Neural progenitor cell (in vitro differentiated cells): ENCODE measurements around the gene DDX27. TPM values are rescaled to one million over a fixed set of nuclear protein-coding genes. Genes with fewer than 3 reads are reported as not detected.

ENCODE experiments used
- DNase-seq: peaks from one replicate; pipeline ENCODE4 v3.0.0-alpha.2; 2016; ENCODE audit warnings: low spot score
- H2AFZ ChIP-seq: fragments of 200-600 bp; sonication (generic); replicated peaks from 2 replicates; pipeline ENCODE4 v1.6.1; 2016; ENCODE audit warnings: antibody characterized with exemption
- H3F3A ChIP-seq: fragments of 200-600 bp; sonication (generic); 2 replicates; pipeline ENCODE4 v1.6.1; 2016; ENCODE audit warnings: antibody characterized with exemption, low read depth
- H3K27ac ChIP-seq: fragments of 200-600 bp; sonication (generic); 2 replicates; pipeline ENCODE4 v1.5.1; 2016; ENCODE audit warnings: mild to moderate bottlenecking
- H3K27me3 ChIP-seq: fragments of 200-600 bp; sonication (generic); 2 replicates; pipeline ENCODE4 v1.6.1; 2016; ENCODE audit warnings: mild to moderate bottlenecking, moderate library complexity
- H3K36me3 ChIP-seq: fragments of 200-600 bp; sonication (generic); 2 replicates; pipeline ENCODE4 v1.5.1; 2016
- H3K4me1 ChIP-seq: fragments of 200-600 bp; sonication (generic); 2 replicates; pipeline ENCODE4 v1.6.1; 2016; ENCODE audit warnings: mixed run types
- H3K4me2 ChIP-seq: fragments of 200-600 bp; sonication (generic); 2 replicates; pipeline ENCODE4 v1.6.1; 2016
- H3K4me3 ChIP-seq: fragments of 200-600 bp; sonication (generic); 2 replicates; pipeline ENCODE4 v1.5.1; 2016
- H3K79me2 ChIP-seq: fragments of 200-600 bp; sonication (generic); 2 replicates; pipeline ENCODE4 v1.6.1; 2016; ENCODE audit warnings: low read depth
- H3K9ac ChIP-seq: fragments of 200-600 bp; sonication (generic); 2 replicates; pipeline ENCODE4 v1.6.1; 2016
- H3K9me3 ChIP-seq: fragments of 200-600 bp; sonication (generic); 2 replicates; pipeline ENCODE4 v1.5.1; 2016; ENCODE audit warnings: low read depth
- H4K20me1 ChIP-seq: fragments of 200-600 bp; sonication (generic); 2 replicates; pipeline ENCODE4 v1.6.1; 2016; ENCODE audit warnings: low read depth
- H3K27ac Mint-ChIP-seq: 3 replicates; pipeline ENCODE4 v1.8.0; 2021; ENCODE audit warnings: mixed read lengths
- H3K27me3 Mint-ChIP-seq: 2 replicates; pipeline ENCODE4 v1.8.0; 2022; ENCODE audit warnings: low read depth, mild to moderate bottlenecking, inconsistent platforms, moderate library complexity, mixed read lengths; ENCODE audit not compliant: insufficient read depth
- H3K36me3 Mint-ChIP-seq: 3 replicates; pipeline ENCODE4 v1.8.0; 2021; ENCODE audit warnings: mixed read lengths
- H3K4me1 Mint-ChIP-seq: 3 replicates; pipeline ENCODE4 v1.8.0; 2021; ENCODE audit warnings: mixed read lengths
- H3K4me3 Mint-ChIP-seq: 3 replicates; pipeline ENCODE4 v1.8.0; 2021; ENCODE audit warnings: mild to moderate bottlenecking, moderate library complexity, mixed read lengths
- H3K9me3 Mint-ChIP-seq: 3 replicates; pipeline ENCODE4 v1.8.0; 2020; ENCODE audit warnings: mixed read lengths
- CTCF ChIP-seq: fragments of 200-600 bp; sonication (generic); IDR thresholded peaks from 2 replicates; pipeline ENCODE4 v1.5.1; 2017; ENCODE audit warnings: antibody characterized with exemption, mild to moderate bottlenecking
- EZH2 ChIP-seq: fragments of 200-600 bp; sonication (generic); IDR thresholded peaks from 2 replicates; pipeline ENCODE4 v1.6.1; 2017; ENCODE audit warnings: antibody characterized with exemption, mild to moderate bottlenecking, moderate library complexity
- EZH2phosphoT487 ChIP-seq: fragments of 200-600 bp; sonication (generic); IDR thresholded peaks from 2 replicates; pipeline ENCODE4 v1.6.1; 2017; ENCODE audit warnings: antibody characterized with exemption
- total RNA-seq: library from RNA; depleted of rRNA; stranded (reverse); fragments of >200 nt; gene quantifications from 2 replicates; pipeline ENCODE4 v1.2.3, GENCODE V29; 2015; ENCODE audit warnings: low replicate concordance

Gene DDX27
- total RNA-seq, 1 donor from 2014 or later, result 27.3 TPM

GRCh38 chr20:49259799-49260198, 40.6 kb downstream of the DDX27 start:
- Histone ChIP-seq H4K20me1 (no peaks in the 10 kb centered on the region), H3K4me1 (no peaks in the 10 kb centered on the region), H3K4me3 (no peak overlapping the region), H2AFZ (no peak overlapping the region), H3F3A (no peaks in the 10 kb centered on the region), H3K79me2 (no peaks in the 10 kb centered on the region), H3K9me3 (no peaks in the 10 kb centered on the region), H3K27me3 (no peaks in the 10 kb centered on the region), H3K9ac (no peak overlapping the region), H3K36me3 (no peaks in the 10 kb centered on the region), H3K27ac (no peak overlapping the region), H3K4me2 (no peak overlapping the region)
- TF ChIP-seq CTCF (no peak), EZH2phosphoT487 (no peak), EZH2 (no peak)
- Mint-ChIP-seq H3K4me1 (no peaks in the 10 kb centered on the region), H3K4me3 (no peak overlapping the region), H3K36me3 (peaks cover 30% of the 10 kb centered on the region), H3K9me3 (no peaks in the 10 kb centered on the region), H3K27ac (no peak overlapping the region), H3K27me3 (no peaks in the 10 kb centered on the region)
- no peak for DNase-seq

GRCh38 chr20:49260218-49260617, 41.0 kb downstream of the DDX27 start:
- no peaks in the 10 kb centered on the region for H3K36me3 ChIP-seq
- no peak overlapping the region for H3K27ac Mint-ChIP-seq

GRCh38 chr20:49261173-49261572, 42.0 kb downstream of the DDX27 start:
- H3K9me3 ChIP-seq, result no peaks in the 10 kb centered on the region
- no peak for DNase-seq
- no peak overlapping the region for H3K27ac Mint-ChIP-seq
- no peaks in the 10 kb centered on the region for H4K20me1 ChIP-seq
- no peak overlapping the region for H2AFZ ChIP-seq
- H3K4me3 ChIP-seq, result no peak overlapping the region
- no peaks in the 10 kb centered on the region for H3F3A ChIP-seq
- no peaks in the 10 kb centered on the region for H3K9me3 Mint-ChIP-seq
- H3K36me3 ChIP-seq, result no peaks in the 10 kb centered on the region
- H3K36me3 Mint-ChIP-seq, result peaks cover 21% of the 10 kb centered on the region
- no peak overlapping the region for H3K4me3 Mint-ChIP-seq
- no peak overlapping the region for H3K4me2 ChIP-seq
- peaks cover 5% of the 10 kb centered on the region for H3K79me2 ChIP-seq
- H3K27me3 ChIP-seq, result no peaks in the 10 kb centered on the region
- no peaks in the 10 kb centered on the region for H3K4me1 ChIP-seq
- H3K27ac ChIP-seq, result no peak overlapping the region
- H3K27me3 Mint-ChIP-seq, result no peaks in the 10 kb centered on the region
- no peaks in the 10 kb centered on the region for H3K4me1 Mint-ChIP-seq
- no peak overlapping the region for H3K9ac ChIP-seq
- TF ChIP-seq CTCF (no peak), EZH2 (no peak), EZH2phosphoT487 (no peak)

More at GRCh38 chr20:49260218-49260617, 41.0 kb downstream of the DDX27 start:
- no peaks in the 10 kb centered on the region for H3K9me3 Mint-ChIP-seq
- H3K9ac ChIP-seq, result no peak overlapping the region
- no peak overlapping the region for H3K4me3 Mint-ChIP-seq
- H3K27me3 Mint-ChIP-seq, result no peaks in the 10 kb centered on the region
- H3K79me2 ChIP-seq, result no peaks in the 10 kb centered on the region
- no peaks in the 10 kb centered on the region for H4K20me1 ChIP-seq
- peaks cover 30% of the 10 kb centered on the region for H3K36me3 Mint-ChIP-seq
- H2AFZ ChIP-seq, result no peak overlapping the region
- H3K4me3 ChIP-seq, result no peak overlapping the region
- no peaks in the 10 kb centered on the region for H3K4me1 Mint-ChIP-seq
- TF ChIP-seq EZH2phosphoT487 (no peak), EZH2 (no peak), CTCF (no peak)
- no peaks in the 10 kb centered on the region for H3K27me3 ChIP-seq
- H3F3A ChIP-seq, result no peaks in the 10 kb centered on the region
- no peaks in the 10 kb centered on the region for H3K4me1 ChIP-seq
- no peak overlapping the region for H3K27ac ChIP-seq
- no peaks in the 10 kb centered on the region for H3K9me3 ChIP-seq
- DNase-seq, result no peak
- H3K4me2 ChIP-seq, result no peak overlapping the region
